ENCODE data around the gene FOXM1.

The FOXM1 gene, protein sequence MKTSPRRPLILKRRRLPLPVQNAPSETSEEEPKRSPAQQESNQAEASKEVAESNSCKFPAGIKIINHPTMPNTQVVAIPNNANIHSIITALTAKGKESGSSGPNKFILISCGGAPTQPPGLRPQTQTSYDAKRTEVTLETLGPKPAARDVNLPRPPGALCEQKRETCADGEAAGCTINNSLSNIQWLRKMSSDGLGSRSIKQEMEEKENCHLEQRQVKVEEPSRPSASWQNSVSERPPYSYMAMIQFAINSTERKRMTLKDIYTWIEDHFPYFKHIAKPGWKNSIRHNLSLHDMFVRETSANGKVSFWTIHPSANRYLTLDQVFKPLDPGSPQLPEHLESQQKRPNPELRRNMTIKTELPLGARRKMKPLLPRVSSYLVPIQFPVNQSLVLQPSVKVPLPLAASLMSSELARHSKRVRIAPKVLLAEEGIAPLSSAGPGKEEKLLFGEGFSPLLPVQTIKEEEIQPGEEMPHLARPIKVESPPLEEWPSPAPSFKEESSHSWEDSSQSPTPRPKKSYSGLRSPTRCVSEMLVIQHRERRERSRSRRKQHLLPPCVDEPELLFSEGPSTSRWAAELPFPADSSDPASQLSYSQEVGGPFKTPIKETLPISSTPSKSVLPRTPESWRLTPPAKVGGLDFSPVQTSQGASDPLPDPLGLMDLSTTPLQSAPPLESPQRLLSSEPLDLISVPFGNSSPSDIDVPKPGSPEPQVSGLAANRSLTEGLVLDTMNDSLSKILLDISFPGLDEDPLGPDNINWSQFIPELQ

DNA sequence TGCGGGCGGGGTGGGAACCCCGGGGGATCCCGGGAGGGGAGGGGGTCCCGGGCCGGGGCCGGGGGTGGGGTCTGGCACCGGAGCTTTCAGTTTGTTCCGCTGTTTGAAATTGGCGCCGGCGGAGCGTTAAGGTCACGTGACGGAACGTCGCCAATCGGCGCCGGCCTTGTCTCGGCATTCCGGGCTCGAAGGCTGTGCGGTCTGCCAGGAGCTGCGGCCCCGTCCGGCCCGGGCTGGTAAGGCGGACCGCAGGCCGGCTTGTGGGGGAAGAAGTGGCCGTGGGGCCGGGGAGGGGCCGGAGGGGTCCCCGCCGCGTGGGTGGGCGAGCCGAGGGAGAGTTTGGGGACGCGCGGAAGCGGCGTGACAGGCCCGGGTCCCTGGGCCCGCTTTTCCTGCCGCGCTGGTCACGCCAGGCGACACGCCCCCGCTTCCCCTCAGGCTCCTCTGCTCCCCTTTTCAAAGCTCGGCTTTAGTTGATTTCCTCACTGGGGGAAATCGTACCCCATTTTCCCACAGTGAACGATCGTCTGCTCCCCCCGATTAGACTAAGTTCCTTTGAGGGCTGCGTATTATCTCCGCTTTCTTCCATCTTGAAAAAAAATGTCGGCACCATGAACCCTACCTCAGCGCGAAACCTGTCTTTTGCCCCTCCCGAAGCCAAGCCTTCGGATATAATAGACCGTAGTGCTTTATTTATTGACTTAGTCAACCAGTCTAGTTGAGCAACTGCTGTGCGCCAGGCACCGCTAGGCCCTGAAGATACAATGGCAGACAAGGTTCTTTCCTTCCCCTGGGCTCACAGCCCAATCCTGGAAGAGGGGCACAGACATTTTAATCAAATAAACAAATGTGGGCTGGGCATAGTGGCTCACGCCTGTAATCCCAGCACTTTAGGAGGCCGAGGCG, at the start of gene FOXM1, which contains the start of gene RHNO1:
Gene FOXM1 (minus strand): TSS at position 128 of the 906 bp plus-strand sequence. CDS start 2,696 bp downstream, outside the sequence.
Gene RHNO1 (plus strand): TSS at position 177 of the 906 bp plus-strand sequence. CDS start 8,144 bp downstream, outside the sequence.
- Histone ChIP-seq H3K9me2 (replicated peaks; ENCODE audit: insufficient read depth, low read length) (no peaks in the 10 kb centered on the region), H3K27me3 (replicated peaks; ENCODE audit: insufficient read depth, low read length) (no peaks in the 10 kb centered on the region), H3K9ac (ENCODE audit: low read length) (peak within 1 kb of the TSS; percentile 86), H2AFZ (ENCODE audit: low read length) (peak within 1 kb of the TSS; percentile 94), H3K9me3 (replicated peaks; ENCODE audit: insufficient read depth, low read length) (no peaks in the 10 kb centered on the region), H3F3A (ENCODE audit: insufficient read depth, low read length) (peaks cover 6% of the 10 kb centered on the region), H3K79me2 (ENCODE audit: low read length) (peaks cover 93% of the 10 kb centered on the region), H3K4me3 (ENCODE audit: low read length) (peak within 1 kb of the TSS; percentile 91), H4K20me1 (ENCODE audit: insufficient read depth, low read length) (no peaks in the 10 kb centered on the region), H3K36me3 (replicated peaks; ENCODE audit: insufficient read depth, low read length) (no peaks in the 10 kb centered on the region; the same call in 1 of the 2 replicates), H3K27ac (ENCODE audit: low read length) (peak within 1 kb of the TSS; percentile 69), H3K4me2 (ENCODE audit: low read depth, low read length) (peak within 1 kb of the TSS; percentile 99), H3K4me1 (ENCODE audit: low read length) (peaks cover 9% of the 10 kb centered on the region; the same call in 1 of the 2 replicates)
- no peak for TF ChIP-seq EZH2 (optimal IDR thresholded peaks at IDR 0.05; ENCODE audit: low read depth, low read length)
- TF ChIP-seq EZH2phosphoT487 (IDR thresholded peaks at IDR 0.05; ENCODE audit: low read length), result no peak
- TF ChIP-seq, protein P1, sequence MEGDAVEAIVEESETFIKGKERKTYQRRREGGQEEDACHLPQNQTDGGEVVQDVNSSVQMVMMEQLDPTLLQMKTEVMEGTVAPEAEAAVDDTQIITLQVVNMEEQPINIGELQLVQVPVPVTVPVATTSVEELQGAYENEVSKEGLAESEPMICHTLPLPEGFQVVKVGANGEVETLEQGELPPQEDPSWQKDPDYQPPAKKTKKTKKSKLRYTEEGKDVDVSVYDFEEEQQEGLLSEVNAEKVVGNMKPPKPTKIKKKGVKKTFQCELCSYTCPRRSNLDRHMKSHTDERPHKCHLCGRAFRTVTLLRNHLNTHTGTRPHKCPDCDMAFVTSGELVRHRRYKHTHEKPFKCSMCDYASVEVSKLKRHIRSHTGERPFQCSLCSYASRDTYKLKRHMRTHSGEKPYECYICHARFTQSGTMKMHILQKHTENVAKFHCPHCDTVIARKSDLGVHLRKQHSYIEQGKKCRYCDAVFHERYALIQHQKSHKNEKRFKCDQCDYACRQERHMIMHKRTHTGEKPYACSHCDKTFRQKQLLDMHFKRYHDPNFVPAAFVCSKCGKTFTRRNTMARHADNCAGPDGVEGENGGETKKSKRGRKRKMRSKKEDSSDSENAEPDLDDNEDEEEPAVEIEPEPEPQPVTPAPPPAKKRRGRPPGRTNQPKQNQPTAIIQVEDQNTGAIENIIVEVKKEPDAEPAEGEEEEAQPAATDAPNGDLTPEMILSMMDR (IDR thresholded peaks at IDR 0.05; ENCODE audit: low read length), result no peak
- DNase-seq, result peak; percentile 91

DNA sequence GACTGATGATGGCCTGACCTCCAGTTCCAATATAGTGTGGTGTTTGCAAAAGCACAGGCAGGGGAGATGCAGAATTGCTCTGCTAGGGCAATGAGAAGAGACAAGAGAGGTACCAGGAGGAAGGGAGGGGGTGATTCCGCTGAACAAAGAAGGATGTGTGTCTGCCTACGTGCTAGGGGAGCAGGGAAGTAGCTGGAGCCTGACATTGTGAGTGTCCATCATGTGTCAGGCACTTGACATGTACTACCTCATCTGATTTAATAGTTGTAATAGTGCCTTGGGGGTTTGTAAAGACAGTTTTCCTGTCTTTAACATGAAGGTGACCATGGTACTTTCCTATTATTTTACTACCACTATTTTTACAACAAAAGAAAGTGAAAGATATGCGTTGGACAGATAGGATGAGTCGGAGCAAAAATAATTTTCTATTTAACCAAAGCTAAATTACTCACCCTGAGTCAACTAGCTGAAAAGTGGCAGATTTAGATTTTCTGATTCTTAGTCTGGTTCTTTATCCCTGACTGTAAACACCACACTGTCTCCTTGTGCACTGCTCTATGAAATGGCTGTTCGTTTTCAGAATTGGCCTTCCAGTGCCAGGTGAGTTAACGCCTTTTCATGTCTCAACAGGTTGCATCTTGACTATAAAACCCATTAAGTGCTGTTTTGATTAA, 48.5 kb upstream of the FOXM1 start:
- H3K79me2 ChIP-seq (ENCODE audit: low read length), result no peaks in the 10 kb centered on the region
- H3K9me2 ChIP-seq (replicated peaks; ENCODE audit: insufficient read depth, low read length), result no peaks in the 10 kb centered on the region
- no peaks in the 10 kb centered on the region for H3F3A ChIP-seq (ENCODE audit: insufficient read depth, low read length)
- no peak for TF ChIP-seq EZH2phosphoT487 (IDR thresholded peaks at IDR 0.05; ENCODE audit: low read length)
- no peak for TF ChIP-seq EZH2 (optimal IDR thresholded peaks at IDR 0.05; ENCODE audit: low read depth, low read length)
- TF ChIP-seq, protein P1 (IDR thresholded peaks at IDR 0.05; ENCODE audit: low read length), result no peak
- H3K27ac ChIP-seq (ENCODE audit: low read length), result no peak overlapping the region
- no peak overlapping the region for H3K4me3 ChIP-seq (ENCODE audit: low read length)
- no peaks in the 10 kb centered on the region for H3K9me3 ChIP-seq (replicated peaks; ENCODE audit: insufficient read depth, low read length)
- H3K4me2 ChIP-seq (ENCODE audit: low read depth, low read length), result no peak overlapping the region
- no peaks in the 10 kb centered on the region for H3K27me3 ChIP-seq (replicated peaks; ENCODE audit: insufficient read depth, low read length)
- no peaks in the 10 kb centered on the region for H3K4me1 ChIP-seq (ENCODE audit: low read length)
- H3K36me3 ChIP-seq (replicated peaks; ENCODE audit: insufficient read depth, low read length), result no peaks in the 10 kb centered on the region
- H2AFZ ChIP-seq (ENCODE audit: low read length), result no peak overlapping the region
- no peak for DNase-seq
- H4K20me1 ChIP-seq (ENCODE audit: insufficient read depth, low read length), result no peaks in the 10 kb centered on the region
- no peak overlapping the region for H3K9ac ChIP-seq (ENCODE audit: low read length)

DNA sequence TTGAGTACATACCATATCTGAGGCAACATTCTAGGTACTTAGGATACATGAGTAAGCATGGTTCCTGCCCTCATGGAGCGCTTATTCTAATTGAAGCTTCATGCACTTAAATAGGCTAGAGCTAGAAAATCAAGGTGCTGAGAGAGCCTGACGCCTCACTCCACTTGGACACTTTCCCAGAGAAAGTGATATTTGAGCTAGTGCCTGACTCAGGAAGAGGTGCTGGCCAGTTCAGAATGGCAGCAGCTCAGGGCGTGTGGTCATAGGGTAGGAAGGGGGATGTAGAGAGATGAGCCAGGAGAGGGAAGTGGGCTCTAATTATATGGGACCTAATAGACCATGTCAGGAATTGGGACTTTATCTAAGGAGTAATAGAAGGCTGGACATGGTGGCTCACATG, 47.0 kb upstream of the FOXM1 start:
- Histone ChIP-seq H4K20me1 (ENCODE audit: insufficient read depth, low read length) (no peaks in the 10 kb centered on the region), H3K9ac (ENCODE audit: low read length) (no peak overlapping the region), H2AFZ (ENCODE audit: low read length) (no peak overlapping the region), H3F3A (ENCODE audit: insufficient read depth, low read length) (no peaks in the 10 kb centered on the region), H3K79me2 (ENCODE audit: low read length) (no peaks in the 10 kb centered on the region), H3K9me2 (replicated peaks; ENCODE audit: insufficient read depth, low read length) (no peaks in the 10 kb centered on the region), H3K27me3 (replicated peaks; ENCODE audit: insufficient read depth, low read length) (no peaks in the 10 kb centered on the region), H3K4me1 (ENCODE audit: low read length) (no peaks in the 10 kb centered on the region), H3K4me3 (ENCODE audit: low read length) (no peak overlapping the region), H3K27ac (ENCODE audit: low read length) (no peak overlapping the region), H3K36me3 (replicated peaks; ENCODE audit: insufficient read depth, low read length) (no peaks in the 10 kb centered on the region), H3K4me2 (ENCODE audit: low read depth, low read length) (no peak overlapping the region), H3K9me3 (replicated peaks; ENCODE audit: insufficient read depth, low read length) (no peaks in the 10 kb centered on the region)
- TF ChIP-seq, protein P1 (IDR thresholded peaks at IDR 0.05; ENCODE audit: low read length), result no peak
- TF ChIP-seq EZH2 (optimal IDR thresholded peaks at IDR 0.05; ENCODE audit: low read depth, low read length) (no peak), EZH2phosphoT487 (IDR thresholded peaks at IDR 0.05; ENCODE audit: low read length) (no peak)
- DNase-seq, result no peak

Data from MM.1S (cell line).